ENCODE data around the gene EIF1AX. TPM values are rescaled to one million over a fixed set of nuclear protein-coding genes. Genes with fewer than 3 reads are reported as not detected.

The EIF1AX gene, protein sequence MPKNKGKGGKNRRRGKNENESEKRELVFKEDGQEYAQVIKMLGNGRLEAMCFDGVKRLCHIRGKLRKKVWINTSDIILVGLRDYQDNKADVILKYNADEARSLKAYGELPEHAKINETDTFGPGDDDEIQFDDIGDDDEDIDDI
- 10 to 100 TPM; 37.5 to 62.1 (median 55.2) TPM for total RNA-seq

- ATAC-seq (ENCODE audit: low FRiP score) (peak; percentile 99), DNase-seq (ENCODE audit: low spot score) (peak; percentile 95)
- no peak for TF ChIP-seq CTCF (IDR thresholded peaks at IDR 0.05)
These were observed at the start of gene EIF1AX for GRCh38 chrX:20141281-20142220. TSS of gene EIF1AX (minus strand) at chrX:20141838. CDS start at chrX:20141640, 198 bp downstream.

DNA sequence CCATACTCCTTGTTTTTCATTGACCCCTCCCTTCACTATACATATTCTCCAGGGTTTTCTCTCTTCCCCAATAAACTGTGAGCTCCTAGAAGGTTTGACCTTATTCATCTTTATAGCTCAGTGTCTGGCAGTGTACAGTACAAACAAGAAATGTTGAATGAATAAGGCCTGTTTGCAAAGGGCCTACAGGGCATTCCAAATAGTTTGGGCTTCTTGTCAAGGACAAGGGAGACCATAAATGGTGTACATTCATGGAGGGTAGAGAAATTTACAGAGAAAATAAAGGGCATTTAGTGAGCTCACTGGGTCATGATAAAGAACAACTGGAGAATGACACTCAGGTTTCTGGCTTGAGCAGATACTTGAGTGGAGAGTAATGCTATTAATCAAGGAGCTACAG, 47.5 kb upstream of the EIF1AX start:
- no peak for DNase-seq (ENCODE audit: low spot score)
- no peak for TF ChIP-seq CTCF (IDR thresholded peaks at IDR 0.05)
- ATAC-seq (ENCODE audit: low FRiP score): no peak

GRCh38 chrX:20181598-20182329, 40.1 kb upstream of the EIF1AX start:
- TF ChIP-seq CTCF (IDR thresholded peaks at IDR 0.05): no peak
- no peak for ATAC-seq (ENCODE audit: low FRiP score)
- DNase-seq (ENCODE audit: low spot score): no peak

DNA sequence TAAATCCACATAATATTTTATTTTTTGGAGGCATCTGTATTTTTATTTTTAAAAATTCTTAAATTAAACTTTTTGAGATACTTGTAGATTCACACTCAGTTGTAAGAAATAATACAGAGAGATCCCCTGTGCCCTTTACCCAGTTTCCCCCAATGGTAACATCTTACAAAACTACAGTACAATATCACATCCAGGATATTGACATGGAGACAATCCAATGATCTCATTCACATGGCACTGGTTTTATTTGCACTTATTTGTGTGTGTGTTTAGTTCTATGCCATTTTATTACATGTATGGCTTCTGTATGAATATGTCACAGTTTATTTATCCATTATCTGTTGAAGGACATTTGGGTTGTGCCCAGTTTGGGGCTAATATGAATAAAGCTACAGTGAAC, 35.5 kb upstream of the EIF1AX start:
- DNase-seq (ENCODE audit: low spot score): no peak
- TF ChIP-seq CTCF (IDR thresholded peaks at IDR 0.05): no peak
- no peak for ATAC-seq (ENCODE audit: low FRiP score)

DNA sequence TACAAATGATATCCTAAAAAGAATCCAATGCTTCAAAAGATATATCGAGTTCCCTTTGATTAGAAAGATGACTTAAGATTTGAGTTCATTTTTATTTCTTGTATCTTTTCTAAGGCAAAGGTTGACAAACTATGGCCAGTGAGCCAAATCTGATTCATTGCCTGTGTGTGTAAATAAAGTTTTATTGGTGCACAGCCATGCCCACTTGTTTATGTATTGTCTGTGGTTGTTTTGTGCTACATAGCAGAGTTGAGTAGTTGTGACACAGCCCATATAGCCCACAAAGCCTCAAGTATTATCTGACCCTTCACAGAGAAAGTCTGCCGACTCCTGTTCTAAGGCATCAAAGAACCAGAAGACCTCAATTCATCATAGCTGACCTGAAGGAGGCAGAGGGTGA, 32.2 kb upstream of the EIF1AX start:
- TF ChIP-seq CTCF (IDR thresholded peaks at IDR 0.05): no peak
- ATAC-seq (ENCODE audit: low FRiP score): no peak
- no peak for DNase-seq (ENCODE audit: low spot score)

- DNase-seq (ENCODE audit: low spot score) (no peak), ATAC-seq (ENCODE audit: low FRiP score) (no peak)
- TF ChIP-seq CTCF (IDR thresholded peaks at IDR 0.05): no peak
These were observed 31.7 kb upstream of the EIF1AX start for GRCh38 chrX:20173313-20173712.

All from omental fat pad (tissue), 4 donors.